HepG2 (cell line): Measurements from ENCODE around the gene ZNF627. TPM values are rescaled to one million over a fixed set of nuclear protein-coding genes. Genes with fewer than 3 reads are reported as not detected.

Experiments
- ATAC-seq: fragments of 200-7000 bp; cut with Tn5 transposase; 3 replicates; pipeline ENCODE4 v1.9.1; 2020; ENCODE audit warnings: mild to moderate bottlenecking, moderate library complexity
- BruUV-seq: library from RNA; stranded (reverse); fragments of 400-500 nt; replicated peaks from 2 replicates; lab custom pipeline; 2021; lab: Mats Ljungman, UMichigan
- CTCF ChIA-PET: fragments of 300-600 bp; formaldehyde crosslinking; extraction: SDS; loops from one replicate; lab custom pipeline; 2021; ENCODE audit warnings: low total read pairs, inconsistent platforms, low intra/inter-chr PET ratio; lab: Yijun Ruan, JAX
- POLR2A ChIA-PET: fragments of 350-600 bp; sonication (Branson Sonifier 250); formaldehyde crosslinking; loops from one replicate; lab custom pipeline; 2020; ENCODE audit warnings: antibody characterized with exemption, inconsistent platforms; lab: Yijun Ruan, JAX
- DNase-seq: peaks from one replicate; pipeline ENCODE4 v3.0.0-alpha.2; 2015; ENCODE audit warnings: low spot score
- FAIRE-seq: peaks from 3 replicates; lab custom pipeline; 2011; peaks lifted over from hg19 to GRCh38; lab: Jason Lieb, UNC
- H2AFZ ChIP-seq: one replicate; pipeline ENCODE4 v1.6.1; 2011; ENCODE audit warnings: low read length, inconsistent platforms
- H3K27ac ChIP-seq: fragments of 300-600 bp; 3 replicates; pipeline ENCODE4 v1.8.0; 2011; ENCODE audit warnings: mixed run types, mild to moderate bottlenecking, mixed read lengths, low read length, inconsistent platforms; ENCODE audit not compliant: insufficient read depth; ENCODE audit errors: extremely low read length
- H3K27me3 ChIP-seq, 2 experiments: fragments of 200-600 bp in 1 of 2; 2 replicates in 1 of 2; 3 replicates in 1 of 2; pipeline versions ENCODE4 v1.6.0 to v1.8.0; 2011; ENCODE audit warnings: low read length in 2 of 2, mild to moderate bottlenecking in 2 of 2, moderate library complexity in 2 of 2, inconsistent platforms in 1 of 2; ENCODE audit not compliant: insufficient read depth in 2 of 2, control insufficient read depth in 1 of 2
- H3K36me3 ChIP-seq, 2 experiments: fragments of 200-600 bp in 1 of 2; replicated peaks in 1 of 2; 2 replicates in 1 of 2; 3 replicates in 1 of 2; pipeline versions ENCODE4 v1.5.1 to v1.8.0; 2011; ENCODE audit warnings: low read length in 2 of 2, inconsistent platforms in 1 of 2; ENCODE audit not compliant: insufficient read depth in 2 of 2, control insufficient read depth in 1 of 2
- H3K4me1 ChIP-seq: 2 replicates; pipeline ENCODE4 v1.5.1; 2012; ENCODE audit warnings: low read length, inconsistent platforms; ENCODE audit not compliant: insufficient read depth
- H3K4me2 ChIP-seq: 2 replicates; pipeline ENCODE4 v1.6.0; 2011; ENCODE audit warnings: low read depth, low read length, inconsistent platforms
- H3K4me3 ChIP-seq, 3 experiments: fragments of 200-600 bp in 1 of 3; sonication (generic), shearing (Covaris generic) in 1 of 3; replicated peaks in 1 of 3; 2 replicates each; pipeline ENCODE4 v1.5.1; 2011 to 2016; ENCODE audit warnings: low read length in 3 of 3, inconsistent platforms in 2 of 3, low read depth in 2 of 3, mild to moderate bottlenecking in 2 of 3, control low read depth in 1 of 3, mixed read lengths in 1 of 3; ENCODE audit not compliant: insufficient read depth in 1 of 3
- H3K79me2 ChIP-seq: one replicate; pipeline ENCODE4 v1.6.1; 2011; ENCODE audit warnings: low read length, inconsistent platforms; ENCODE audit not compliant: insufficient read depth
- H3K9ac ChIP-seq: 2 replicates; pipeline ENCODE4 v1.6.0; 2011; ENCODE audit warnings: mild to moderate bottlenecking, low read depth, low read length, inconsistent platforms; ENCODE audit not compliant: insufficient read depth
- H3K9me3 ChIP-seq: 2 replicates; pipeline ENCODE4 v1.5.1; 2012; ENCODE audit warnings: mild to moderate bottlenecking, low read length
- H4K20me1 ChIP-seq: 2 replicates; pipeline ENCODE4 v1.6.0; 2011; ENCODE audit warnings: inconsistent platforms, mild to moderate bottlenecking, low read length, moderate library complexity; ENCODE audit not compliant: insufficient read depth
- BHLHE40 ChIP-seq: IDR thresholded peaks from 2 replicates; pipeline ENCODE4 v1.6.1; 2011; ENCODE audit warnings: low read length, improper control_type of control experiment
- HNF4G ChIP-seq, 2 experiments: sonication (generic) in 1 of 2; formaldehyde crosslinking in 1 of 2; IDR thresholded peaks; 2 replicates each; pipeline versions ENCODE4 v1.4.0 to v1.6.1; 2011 to 2020; ENCODE audit warnings: borderline replicate concordance in 2 of 2, low read depth in 2 of 2, mild to moderate bottlenecking in 2 of 2, low read length in 1 of 2, missing genetic modification reagents in 1 of 2, moderate library complexity in 1 of 2
- HOMEZ ChIP-seq: IDR thresholded peaks from 2 replicates; pipeline ENCODE4 v1.6.1; 2016; ENCODE audit warnings: low read depth
- NFATC3 ChIP-seq: sonication (generic); formaldehyde crosslinking; IDR thresholded peaks from 2 replicates; pipeline ENCODE4 v1.5.1; 2020; ENCODE audit warnings: mild to moderate bottlenecking, missing genetic modification reagents
- SP2 ChIP-seq: sonication (generic); formaldehyde crosslinking; IDR thresholded peaks from 2 replicates; pipeline ENCODE4 v1.5.1; 2020; ENCODE audit warnings: mild to moderate bottlenecking, missing genetic modification reagents
- TBP ChIP-seq: sonication (generic); formaldehyde crosslinking; IDR thresholded peaks from 2 replicates; pipeline ENCODE4 v1.5.0; 2020; ENCODE audit warnings: missing genetic modification reagents
- ZBTB33 ChIP-seq: sonication (generic); formaldehyde crosslinking; IDR thresholded peaks from 2 replicates; pipeline ENCODE4 v1.4.0; 2020; ENCODE audit warnings: missing genetic modification reagents
- ZFYVE20 ChIP-seq: sonication (generic); formaldehyde crosslinking; IDR thresholded peaks from 2 replicates; pipeline ENCODE4 v1.8.0; 2023; ENCODE audit warnings: low read depth, mild to moderate bottlenecking, moderate library complexity, missing genetic modification reagents, borderline replicate concordance
- ZNF281 ChIP-seq: sonication (generic); formaldehyde crosslinking; IDR thresholded peaks from 2 replicates; pipeline ENCODE4 v1.4.0; 2020; ENCODE audit warnings: missing genetic modification reagents, borderline replicate concordance
- ZNF317 ChIP-seq: sonication (generic); formaldehyde crosslinking; IDR thresholded peaks from 2 replicates; pipeline ENCODE4 v1.5.0; 2020; ENCODE audit warnings: mild to moderate bottlenecking, missing genetic modification reagents
- ZNF512B ChIP-seq: sonication (generic); formaldehyde crosslinking; IDR thresholded peaks from 2 replicates; pipeline ENCODE4 v1.5.1; 2020; ENCODE audit warnings: missing genetic modification reagents, mild to moderate bottlenecking, borderline replicate concordance
- WGBS: methylation state at CpG from one replicate; pipeline ENCODE4 v1.1.6; 2017; ENCODE audit warnings: low lambda C conversion rate; 5-methylcytosine and 5-hydroxymethylcytosine counted together
- in situ Hi-C: cut with HindIII; loops from 2 replicates; pipeline ENCODE4 v1.10.0; 2017; ENCODE audit warnings: low pct_unique_long_range_greater_than_20kb; ENCODE audit not compliant: extremely low pct_ligation_motif_present
- intact Hi-C: fragments of 100-400 bp; cut with micrococcal nuclease; formaldehyde crosslinking; loops from one replicate; pipeline ENCODE4 v1.10.0; 2022; ENCODE audit not compliant: unreplicated experiment
- polyA plus RNA-seq, 8 experiments: library from polyadenylated mRNA; depleted of rRNA in 3 of 8; stranded (reverse) in 7 of 8; unstranded in 1 of 8; fragments of >200 nt; fragmentation: Illumina TruSeq in 4 of 8; extraction: Trizol in 4 of 8; gene quantifications; 2 replicates each; pipeline versions ENCODE4 v1.2.1 to v1.2.3, GENCODE V29; 2011 to 2016; ENCODE audit warnings: low read depth in 4 of 8, missing spikeins in 1 of 8, mixed read lengths in 1 of 8; ENCODE audit not compliant: insufficient read depth in 1 of 8
- total RNA-seq, 5 experiments: library from RNA; depleted of rRNA; stranded (reverse); fragments of >200 nt; fragmentation: Illumina TruSeq; extraction: Trizol; gene quantifications; 2 replicates each; pipeline ENCODE4 v1.2.3, GENCODE V29; 2016; ENCODE audit warnings: low read depth in 1 of 5

Gene ZNF627
- total and polyA plus RNA-seq, 2 of the 13 experiments (the other 11 are each of a cell fraction or from before 2014, with no cell fraction given): 4.2 to 12.7 TPM

GRCh38 chr19:11578258-11579142, 18.8 kb upstream of the ZNF627 start:
- 72% methylated on average over 16 of the region's 62 CpGs for WGBS
- Histone ChIP-seq H3K9ac (peak overlapping the region; percentile 36), H3K27me3 (no peaks in the 10 kb centered on the region), H3K27ac (no peak overlapping the region), H3K79me2 (no peaks in the 10 kb centered on the region), H3K4me3 (peak overlapping the region in 1 of 3 experiments; percentile 47; a peak in 1 of 6 replicates), H2AFZ (no peak overlapping the region), H3K4me1 (peaks cover 17% of the 10 kb centered on the region), H3K36me3 (no peaks in the 10 kb centered on the region), H3K4me2 (peak overlapping the region; percentile 67), H4K20me1 (no peaks in the 10 kb centered on the region), H3K9me3 (no peaks in the 10 kb centered on the region)
- POLR2A ChIA-PET: interaction anchor here (0.9 to 2.2 kb wide), 2 partner anchors 19 kb away, joined by 3 to 7 read pairs; partner anchors contain the start of gene ELOF1
- BruUV-seq: no TSS peak
- in situ Hi-C loops: no loop called here
- CTCF ChIA-PET: no interaction called here
- FAIRE-seq (no peak), DNase-seq (peak; percentile 31), ATAC-seq (peak; percentile 70)
- intact Hi-C loops: no loop called here
- TF ChIP-seq ZNF317 (CRISPR knock-in tag): 0 out of 2 replicates have a peak, but pooled peaks have one; percentile 22
- no peak for TF ChIP-seq TBP (CRISPR knock-in tag)
- TF ChIP-seq BHLHE40: peak; percentile 25; the same call in 1 of the 2 replicates
- TF ChIP-seq ZFYVE20: no peak
- no peak for TF ChIP-seq HOMEZ (CRISPR knock-in tag)
- no peak for TF ChIP-seq SP2 (CRISPR knock-in tag)
- peak; percentile 43; the same call in 1 of the 2 replicates for TF ChIP-seq ZBTB33 (CRISPR knock-in tag)
- TF ChIP-seq HNF4G (IDR thresholded peaks at IDR 0.05; ENCODE audit: borderline replicate concordance, low read depth, low read length): no peak
- 0 out of 2 replicates have a peak, but pooled peaks have one; percentile 18 for TF ChIP-seq HNF4G (CRISPR knock-in tag; IDR thresholded peaks at IDR 0.05; ENCODE audit: borderline replicate concordance, low read depth)
- TF ChIP-seq ZNF281 (CRISPR knock-in tag): peak; percentile 80; the same call in 1 of the 2 replicates
- no peak for TF ChIP-seq NFATC3 (CRISPR knock-in tag)
- no peak for TF ChIP-seq ZNF512B (CRISPR knock-in tag)
